Measurements from ENCODE around the gene FAAP100.

FAAP100 gene

GRCh38 chr17:81580481-81580880 is 28.3 kb upstream of the FAAP100 start:
- Mint-ChIP-seq H3K9me3 (no peaks in the 10 kb centered on the region), H3K27ac (peak overlapping the region; percentile 70), H3K4me1 (peaks cover 33% of the 10 kb centered on the region), H3K36me3 (peaks cover 66% of the 10 kb centered on the region), H3K4me3 (no peak overlapping the region)
- DNase-seq (ENCODE audit: low spot score in 2 of 2) (no peak), ATAC-seq (no peak)

DNA sequence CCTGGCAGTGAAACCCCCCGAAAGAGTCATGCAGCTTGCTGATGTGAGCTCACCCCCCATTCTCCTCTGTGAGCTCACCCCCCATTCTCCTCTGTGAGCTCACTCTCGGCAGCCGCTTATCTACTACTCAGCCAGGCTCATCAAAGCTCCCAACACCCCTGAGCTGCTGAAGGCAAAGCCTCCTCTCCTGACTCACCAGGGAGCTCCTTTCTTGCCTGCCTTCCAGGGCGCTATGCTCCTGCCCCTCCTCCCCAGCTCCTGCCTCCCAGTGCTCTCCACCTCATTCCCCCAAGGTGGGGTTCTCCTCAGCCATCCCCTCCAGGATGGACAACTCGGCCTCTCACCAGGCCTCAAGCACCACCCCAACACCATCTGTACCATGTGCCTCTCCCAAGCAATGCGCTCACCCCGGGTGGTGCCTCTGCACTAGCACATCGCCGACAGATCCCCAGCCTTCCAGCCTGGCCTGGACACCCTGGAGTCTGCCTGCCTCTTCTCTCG is 27.7 kb upstream of the FAAP100 start:
- Mint-ChIP-seq H3K36me3 (peaks cover 66% of the 10 kb centered on the region), H3K4me1 (peaks cover 33% of the 10 kb centered on the region)
- no peak for DNase-seq (ENCODE audit: low spot score in 2 of 2)

GRCh38 chr17:81579298-81579697 is 27.1 kb upstream of the FAAP100 start:
- no peak overlapping the region for H3K4me3 Mint-ChIP-seq
- H3K36me3 Mint-ChIP-seq, result peaks cover 65% of the 10 kb centered on the region
- ATAC-seq (no peak), DNase-seq (ENCODE audit: low spot score in 2 of 2) (no peak)
- H3K4me1 Mint-ChIP-seq, result peaks cover 33% of the 10 kb centered on the region
- peak overlapping the region; percentile 70 for H3K27ac Mint-ChIP-seq
- H3K9me3 Mint-ChIP-seq, result no peaks in the 10 kb centered on the region

More for the DNA sequence above, 27.7 kb upstream of the FAAP100 start:
- Mint-ChIP-seq H3K9me3 (no peaks in the 10 kb centered on the region), H3K27ac (peak overlapping the region; percentile 70), H3K4me3 (no peak overlapping the region)
- ATAC-seq, result no peak

GRCh38 chr17:81578561-81579225 is 26.5 kb upstream of the FAAP100 start:
- H3K36me3 Mint-ChIP-seq, result peaks cover 65% of the 10 kb centered on the region
- DNase-seq (ENCODE audit: low spot score in 2 of 2), result no peak
- peak; percentile 71 for ATAC-seq
- no peaks in the 10 kb centered on the region for H3K9me3 Mint-ChIP-seq
- H3K4me3 Mint-ChIP-seq, result no peak overlapping the region
- H3K4me1 Mint-ChIP-seq, result peaks cover 33% of the 10 kb centered on the region
- peak overlapping the region; percentile 85 for H3K27ac Mint-ChIP-seq

DNA sequence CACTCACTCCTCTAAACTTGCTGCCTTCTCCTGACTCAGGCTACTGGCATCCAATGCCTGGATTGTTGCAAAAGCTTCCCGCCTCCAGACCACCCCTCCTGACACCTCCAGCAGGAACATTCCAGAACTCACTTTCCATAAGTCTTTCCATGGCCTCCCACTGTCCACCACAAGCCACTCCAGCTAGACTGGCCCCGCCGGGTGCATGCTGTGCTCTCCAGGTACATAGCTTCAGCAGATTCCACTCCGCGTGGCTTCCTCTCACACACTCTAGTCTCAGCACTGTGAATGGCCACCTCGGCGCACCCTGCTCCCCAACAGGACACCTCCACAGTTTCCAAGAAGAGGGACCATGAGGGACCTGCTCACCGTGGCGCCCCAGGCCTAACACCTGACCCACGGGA is 25.9 kb upstream of the FAAP100 start:
- H3K27ac Mint-ChIP-seq, result peak overlapping the region; percentile 85
- no peak for ATAC-seq
- H3K36me3 Mint-ChIP-seq, result peaks cover 62% of the 10 kb centered on the region
- no peak for DNase-seq (ENCODE audit: low spot score in 2 of 2)
- peaks cover 33% of the 10 kb centered on the region for H3K4me1 Mint-ChIP-seq
- no peaks in the 10 kb centered on the region for H3K9me3 Mint-ChIP-seq
- H3K4me3 Mint-ChIP-seq, result no peak overlapping the region

DNA sequence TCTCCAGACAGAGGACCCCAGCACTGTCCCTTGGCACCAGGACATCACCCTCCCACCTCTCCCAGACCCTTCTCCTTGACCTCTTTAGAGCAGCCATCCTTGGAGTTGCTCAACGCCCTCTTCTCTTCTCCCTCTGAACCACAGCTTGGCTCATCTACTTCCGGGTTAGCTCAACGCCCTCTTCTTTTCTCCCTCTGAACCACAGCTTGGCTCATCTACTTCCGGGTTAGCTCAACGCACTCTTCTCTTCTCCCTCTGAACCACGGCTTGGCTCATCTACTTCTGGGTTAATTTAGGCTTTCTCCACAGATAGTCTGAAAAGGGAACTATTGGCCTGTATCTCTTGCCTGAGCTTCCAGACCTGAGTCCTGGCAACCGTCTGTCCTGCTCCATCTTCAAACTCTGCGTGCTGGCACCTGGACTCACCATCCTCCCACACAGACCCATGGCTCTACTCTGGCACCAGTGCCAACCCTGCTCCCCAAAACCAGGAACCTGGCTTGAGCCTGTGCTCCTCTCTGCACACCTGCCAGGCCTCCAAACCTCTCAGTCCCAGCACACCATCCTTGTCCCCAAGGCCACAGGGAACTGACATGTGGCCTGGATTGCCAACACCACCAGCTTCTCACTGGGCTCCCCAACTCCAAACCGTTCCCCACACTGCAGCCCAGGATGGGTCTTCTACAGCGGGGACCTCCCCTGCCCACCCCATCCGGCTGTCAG is 25.3 kb upstream of the FAAP100 start:
- no peaks in the 10 kb centered on the region for H3K9me3 Mint-ChIP-seq
- ATAC-seq, result no peak
- DNase-seq (ENCODE audit: low spot score in 2 of 2), result no peak
- peak overlapping the region; percentile 85 for H3K27ac Mint-ChIP-seq
- H3K4me1 Mint-ChIP-seq, result peaks cover 33% of the 10 kb centered on the region
- peaks cover 62% of the 10 kb centered on the region for H3K36me3 Mint-ChIP-seq
- no peak overlapping the region for H3K4me3 Mint-ChIP-seq

GRCh38 chr17:81576621-81577277 is 24.6 kb upstream of the FAAP100 start:
- H3K4me3 Mint-ChIP-seq, result no peak overlapping the region
- H3K9me3 Mint-ChIP-seq, result no peaks in the 10 kb centered on the region
- H3K27ac Mint-ChIP-seq, result peak overlapping the region; percentile 85
- peaks cover 33% of the 10 kb centered on the region for H3K4me1 Mint-ChIP-seq
- ATAC-seq (no peak), DNase-seq (ENCODE audit: low spot score in 2 of 2) (no peak)
- peaks cover 62% of the 10 kb centered on the region for H3K36me3 Mint-ChIP-seq

DNA sequence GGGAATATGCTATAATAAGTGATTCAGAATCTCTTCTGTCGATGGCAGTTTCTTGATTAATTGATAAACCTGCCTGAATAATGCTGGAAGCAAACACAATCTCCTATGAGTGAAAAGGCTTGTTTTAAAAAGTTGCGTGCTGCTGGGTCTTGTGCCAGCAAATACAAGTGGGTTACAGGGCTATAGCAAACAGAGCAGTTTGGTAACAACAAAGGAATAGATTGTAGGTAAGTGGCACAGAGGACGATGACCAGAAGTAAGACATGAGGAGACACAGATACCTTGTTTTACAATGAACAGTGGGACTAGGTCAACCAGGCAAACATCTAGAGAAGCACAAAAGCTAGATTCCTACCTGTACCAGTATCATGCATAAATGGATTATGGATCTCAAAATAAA is 23.7 kb upstream of the FAAP100 start:
- H3K27ac Mint-ChIP-seq, result no peak overlapping the region
- H3K4me3 Mint-ChIP-seq, result no peak overlapping the region
- ATAC-seq (no peak), DNase-seq (ENCODE audit: low spot score in 2 of 2) (no peak)
- peaks cover 62% of the 10 kb centered on the region for H3K36me3 Mint-ChIP-seq
- peaks cover 33% of the 10 kb centered on the region for H3K4me1 Mint-ChIP-seq
- no peaks in the 10 kb centered on the region for H3K9me3 Mint-ChIP-seq

- Mint-ChIP-seq H3K4me3 (no peak overlapping the region), H3K4me1 (peaks cover 21% of the 10 kb centered on the region), H3K27ac (no peak overlapping the region), H3K9me3 (no peaks in the 10 kb centered on the region), H3K36me3 (peaks cover 71% of the 10 kb centered on the region)
- DNase-seq (ENCODE audit: low spot score in 2 of 2) (no peak), ATAC-seq (no peak)
Observed at GRCh38 chr17:81574643-81574956, 22.4 kb upstream of the FAAP100 start.

DNA sequence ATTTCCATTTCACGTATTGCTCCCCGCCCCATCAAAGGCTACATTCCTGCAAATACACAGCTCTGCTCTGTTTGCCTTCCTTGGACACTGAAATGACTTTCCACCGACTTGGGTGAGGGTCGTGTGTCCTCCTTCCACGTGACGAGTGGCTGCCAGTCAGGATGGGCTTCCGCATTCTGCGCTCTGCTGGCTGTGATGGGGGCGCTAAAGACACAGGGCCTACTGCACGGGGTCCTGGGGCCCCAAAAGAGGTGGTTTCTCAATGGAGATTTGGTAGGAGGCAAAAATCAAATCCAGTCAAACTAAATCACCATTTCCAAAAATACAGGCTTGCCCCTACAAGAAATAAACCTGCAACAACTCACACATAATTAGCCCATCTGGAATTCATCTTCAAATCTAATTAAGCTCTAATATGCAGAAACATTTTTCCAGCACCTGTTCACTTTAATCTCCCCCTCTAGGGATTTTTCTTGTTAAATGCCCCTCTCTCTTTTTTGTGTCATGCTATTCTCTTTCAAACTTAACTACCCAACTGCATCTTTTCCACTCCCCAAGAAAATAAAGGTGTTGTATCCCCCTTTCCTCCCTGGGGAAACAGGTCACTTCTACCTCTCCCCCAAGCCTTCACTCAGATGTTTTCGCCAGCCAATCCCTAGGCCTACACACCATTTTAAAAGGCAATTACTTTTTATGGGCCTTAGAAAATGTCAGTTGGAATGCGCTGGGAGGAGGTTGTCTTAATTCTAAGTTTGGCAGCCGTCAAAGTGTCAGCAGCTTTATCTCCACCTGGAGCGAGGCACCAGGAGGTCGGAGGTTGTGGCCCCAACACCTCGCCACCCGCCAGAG is 21.9 kb upstream of the FAAP100 start:
- Mint-ChIP-seq H3K9me3 (no peaks in the 10 kb centered on the region), H3K27ac (no peak overlapping the region), H3K36me3 (peaks cover 75% of the 10 kb centered on the region), H3K4me3 (no peak overlapping the region), H3K4me1 (peaks cover 16% of the 10 kb centered on the region)
- ATAC-seq (no peak), DNase-seq (ENCODE audit: low spot score in 2 of 2) (no peak)

- Mint-ChIP-seq H3K36me3 (peaks cover 82% of the 10 kb centered on the region), H3K9me3 (no peaks in the 10 kb centered on the region), H3K27ac (peak overlapping the region; percentile 69), H3K4me3 (no peak overlapping the region), H3K4me1 (peaks cover 7% of the 10 kb centered on the region)
- no peak for DNase-seq (ENCODE audit: low spot score in 2 of 2)
- no peak for ATAC-seq
Observed at GRCh38 chr17:81572563-81573168, 20.5 kb upstream of the FAAP100 start.

GRCh38 chr17:81570964-81571363 is 18.8 kb upstream of the FAAP100 start:
- peaks cover 95% of the 10 kb centered on the region for H3K36me3 Mint-ChIP-seq
- no peaks in the 10 kb centered on the region for H3K4me1 Mint-ChIP-seq
- peak overlapping the region; percentile 54 for H3K27ac Mint-ChIP-seq
- DNase-seq (ENCODE audit: low spot score in 2 of 2), result no peak
- no peaks in the 10 kb centered on the region for H3K9me3 Mint-ChIP-seq
- ATAC-seq, result no peak
- no peak overlapping the region for H3K4me3 Mint-ChIP-seq

DNA sequence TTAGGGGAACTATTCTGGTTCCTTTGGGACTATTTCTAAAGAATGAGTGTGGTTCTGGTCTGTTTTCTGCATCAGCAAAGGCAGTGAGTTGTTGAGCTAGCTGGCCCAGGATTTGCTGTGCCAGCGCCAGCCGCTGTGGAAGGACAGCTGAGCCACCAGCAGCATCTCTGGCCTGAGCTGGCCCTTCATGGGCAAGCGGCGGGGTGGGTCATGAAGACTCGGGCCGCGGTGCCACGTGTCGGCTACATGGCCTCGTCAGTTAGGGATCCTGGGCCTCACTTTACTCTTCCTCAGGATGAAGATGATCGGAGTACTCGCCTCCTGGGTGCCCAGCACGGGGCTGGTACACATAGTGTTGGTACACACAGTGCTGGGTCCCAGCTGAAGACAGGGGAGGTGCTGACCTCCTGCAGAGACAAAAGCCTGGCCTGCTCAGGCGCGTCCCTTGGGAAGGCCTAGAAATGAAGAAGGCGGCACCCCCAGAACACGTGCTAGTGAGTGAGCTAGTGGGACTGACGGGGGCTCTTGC is 17.9 kb upstream of the FAAP100 start:
- Mint-ChIP-seq H3K4me1 (no peaks in the 10 kb centered on the region), H3K9me3 (no peaks in the 10 kb centered on the region), H3K36me3 (peaks cover 95% of the 10 kb centered on the region), H3K4me3 (no peak overlapping the region), H3K27ac (no peak overlapping the region)
- ATAC-seq, result no peak
- no peak for DNase-seq (ENCODE audit: low spot score in 2 of 2)

DNA sequence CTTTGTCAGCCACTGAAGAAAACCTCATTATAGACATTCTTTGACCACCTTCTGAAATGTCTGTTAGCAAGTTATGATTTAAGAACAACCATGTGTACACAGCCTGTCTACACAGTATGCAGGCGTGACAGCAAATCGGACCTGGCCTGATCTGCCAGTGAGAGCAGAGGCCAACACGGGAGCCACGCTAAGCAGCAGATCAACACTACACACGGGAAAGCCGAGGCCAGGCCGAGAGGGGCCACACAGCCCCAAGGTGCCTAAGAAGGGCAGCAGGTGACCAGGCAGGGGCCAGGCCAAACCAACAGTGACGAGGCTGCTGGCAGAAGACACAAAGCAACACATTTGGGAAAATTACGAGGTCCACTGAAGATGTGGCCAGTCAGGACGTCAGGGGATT is 16.3 kb upstream of the FAAP100 start:
- H3K36me3 Mint-ChIP-seq, result peaks cover 95% of the 10 kb centered on the region
- ATAC-seq, result no peak

More for the DNA sequence above, 16.3 kb upstream of the FAAP100 start:
- no peak for DNase-seq (ENCODE audit: low spot score in 2 of 2)
- H3K27ac Mint-ChIP-seq, result no peak overlapping the region
- H3K4me1 Mint-ChIP-seq, result no peaks in the 10 kb centered on the region
- no peaks in the 10 kb centered on the region for H3K9me3 Mint-ChIP-seq
- H3K4me3 Mint-ChIP-seq, result no peak overlapping the region
